Astrocyte of the cerebellum (primary cell): ENCODE data around the gene TBKBP1.

Experiments used
- DNase-seq: peaks from one replicate; pipeline ENCODE4 v3.0.0-alpha.2; 2011; ENCODE audit warnings: low read depth
- H3K4me3 ChIP-seq: 2 replicates; pipeline ENCODE4 v1.5.1; 2011; ENCODE audit warnings: mild to moderate bottlenecking, low read depth, low read length, moderate library complexity
- CTCF ChIP-seq: IDR thresholded peaks from 2 replicates; pipeline ENCODE4 v1.5.1; 2012; ENCODE audit warnings: low read length, low read depth, moderate library complexity, mild to moderate bottlenecking; ENCODE audit errors: missing control alignments
- in situ Hi-C: cut with HindIII; loops from 2 replicates; pipeline ENCODE4 v1.10.0; 2017; ENCODE audit warnings: low sequenced_read_pairs

Gene TBKBP1

DNA sequence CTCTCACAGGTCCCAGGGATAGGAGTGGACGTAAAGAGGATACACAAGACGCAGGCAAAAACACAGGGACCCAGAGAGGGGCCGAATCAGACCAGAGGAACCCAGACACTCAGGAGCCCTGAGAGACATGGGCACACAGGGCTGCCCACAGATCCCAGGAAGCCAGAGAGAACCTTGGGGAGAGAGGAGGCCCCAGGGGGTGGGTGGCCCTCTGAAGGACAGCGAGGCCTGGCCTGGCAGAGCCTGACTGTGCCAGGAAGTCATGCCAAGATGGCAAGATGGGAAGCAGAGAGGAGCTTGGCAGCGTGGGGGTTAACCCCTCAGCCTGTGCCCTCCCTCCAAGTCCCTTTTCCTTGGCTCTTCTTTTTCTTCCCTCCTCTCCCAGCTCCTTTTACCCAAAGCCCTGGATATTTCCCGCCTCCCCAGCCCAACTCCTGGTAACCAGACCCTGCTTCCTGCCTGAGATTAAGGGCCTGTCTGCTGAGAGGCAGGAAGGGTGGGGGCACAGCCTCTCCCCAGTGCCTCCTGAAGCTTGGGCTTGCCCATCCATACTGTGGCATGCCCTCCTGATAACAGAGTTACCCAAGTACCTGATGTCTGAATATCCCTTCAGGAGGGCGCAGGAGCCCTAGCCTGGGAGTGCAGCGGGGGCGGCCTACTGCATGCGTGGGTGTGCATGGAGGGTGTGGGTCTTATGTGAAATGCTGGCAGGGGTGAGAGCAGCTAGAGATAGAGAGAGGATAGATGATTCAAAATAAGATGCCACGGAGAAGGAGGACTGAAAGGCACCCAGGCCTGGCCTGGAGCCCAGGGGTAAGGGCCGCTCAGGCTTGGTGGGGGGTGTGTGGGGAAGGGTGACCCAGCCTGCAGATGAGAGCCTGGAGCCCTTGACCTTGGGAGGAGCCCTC, 33.1 kb downstream of the TBKBP1 start:
- TF ChIP-seq CTCF: no peak
- in situ Hi-C loops: no loop called here
- no peak overlapping the region for H3K4me3 ChIP-seq
- DNase-seq: no peak

GRCh38 chr17:47727704-47728036, 33.7 kb downstream of the TBKBP1 start:
- in situ Hi-C loops: no loop called here
- DNase-seq: no peak
- no peak overlapping the region for H3K4me3 ChIP-seq

DNA sequence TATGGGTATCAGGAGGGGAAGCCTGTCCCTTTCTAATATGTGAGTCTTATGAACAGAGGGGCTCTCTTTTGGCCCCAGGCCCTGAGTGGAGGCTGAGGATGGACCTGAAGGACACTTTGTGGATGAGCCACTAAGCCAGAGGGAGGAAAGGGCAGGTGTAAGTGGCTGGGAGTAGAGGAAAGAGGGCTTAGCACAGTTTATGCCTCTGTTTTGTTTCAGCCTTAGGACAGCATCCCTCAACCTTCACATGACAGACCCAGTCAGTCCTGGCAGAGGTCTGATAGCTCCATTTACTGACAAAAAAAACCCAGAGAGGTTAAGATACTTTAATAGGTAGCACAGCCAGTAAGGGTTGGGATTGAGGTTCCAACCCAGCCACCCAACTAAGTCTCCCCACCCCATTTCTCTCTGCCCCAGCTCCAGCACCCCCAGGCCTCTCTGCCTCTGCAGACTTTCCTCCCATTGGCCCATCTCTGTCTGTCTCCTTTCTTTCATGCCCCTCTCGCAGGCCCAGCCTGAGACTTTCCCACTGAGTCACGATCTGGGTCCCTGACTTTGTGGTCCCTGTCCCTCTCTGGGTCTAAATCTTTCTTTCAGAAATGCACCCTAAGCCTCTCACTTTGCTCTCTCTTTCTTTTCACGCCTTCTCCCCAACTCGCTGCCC, 34.4 kb downstream of the TBKBP1 start:
- no peak for TF ChIP-seq CTCF
- DNase-seq: no peak
- H3K4me3 ChIP-seq: no peak overlapping the region
- in situ Hi-C loops: no loop called here

More at GRCh38 chr17:47727704-47728036, 33.7 kb downstream of the TBKBP1 start:
- TF ChIP-seq CTCF: no peak

DNA sequence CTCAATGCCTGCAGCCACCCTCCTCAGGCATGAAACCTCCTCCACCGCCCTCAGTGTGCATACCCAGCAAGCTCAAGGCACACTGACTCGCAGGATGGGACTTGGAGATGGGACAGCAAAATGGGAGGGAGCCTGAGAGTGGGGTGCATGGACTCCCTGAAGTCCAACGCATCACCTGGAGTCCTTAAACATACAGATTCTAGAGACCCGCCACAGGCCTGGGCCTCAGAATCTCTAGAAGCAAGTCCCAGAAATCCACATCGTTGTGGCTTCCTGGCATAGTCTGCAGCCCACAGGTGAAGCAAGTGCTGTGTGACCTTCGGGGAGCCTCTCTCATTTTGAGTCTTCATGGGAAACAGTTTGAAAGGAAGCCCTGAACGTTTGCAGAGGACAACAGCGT, 35.5 kb downstream of the TBKBP1 start:
- no peak for DNase-seq
- in situ Hi-C loops: no loop called here
- no peak for TF ChIP-seq CTCF
- no peak overlapping the region for H3K4me3 ChIP-seq

DNA sequence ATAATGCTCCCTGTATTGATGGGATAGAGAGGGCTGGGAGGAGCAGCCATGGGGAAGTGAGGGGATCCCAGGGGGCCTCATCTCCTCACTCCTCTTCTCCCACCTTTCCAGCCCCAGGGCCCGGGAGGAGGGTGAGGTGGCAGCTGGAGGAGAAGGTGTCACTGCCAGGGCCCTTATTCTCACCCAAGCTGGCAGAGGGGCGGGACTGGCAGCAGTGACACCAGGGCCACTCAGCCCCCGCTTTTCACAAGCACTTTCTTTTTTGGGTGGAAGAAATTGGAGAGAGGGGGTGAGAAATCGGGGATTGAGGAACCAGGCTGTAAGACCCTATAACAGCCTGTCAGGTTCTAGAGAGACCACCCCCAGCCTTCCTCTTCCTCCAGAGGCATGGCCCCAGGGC, 36.7 kb downstream of the TBKBP1 start:
- H3K4me3 ChIP-seq: no peak overlapping the region
- TF ChIP-seq CTCF: no peak
- no peak for DNase-seq
- in situ Hi-C loops: no loop called here

- H3K4me3 ChIP-seq: no peak overlapping the region
- no peak for TF ChIP-seq CTCF
- no peak for DNase-seq
- in situ Hi-C loops: no loop called here
Measured at GRCh38 chr17:47731396-47731795, 37.4 kb downstream of the TBKBP1 start.
